OCI-M2 (cell line): ENCODE measurements around the gene PTCH1.

Experiments
- DNase-seq: peaks from one replicate; lab custom pipeline; 2025; ENCODE audit not compliant: unreplicated experiment; lab: John Stamatoyannopoulos, UW

The PTCH1 gene

GRCh38 chr9:95443301-95443700 lies 73.5 kb downstream of the PTCH1 start:
- no peak for DNase-seq

- DNase-seq, result no peak
Observed at GRCh38 chr9:95441081-95441480, 75.7 kb downstream of the PTCH1 start.

GRCh38 chr9:95440447-95440846 lies 76.3 kb downstream of the PTCH1 start:
- no peak for DNase-seq

- DNase-seq, result no peak
Observed at GRCh38 chr9:95438561-95439357, 78.0 kb downstream of the PTCH1 start.

DNA sequence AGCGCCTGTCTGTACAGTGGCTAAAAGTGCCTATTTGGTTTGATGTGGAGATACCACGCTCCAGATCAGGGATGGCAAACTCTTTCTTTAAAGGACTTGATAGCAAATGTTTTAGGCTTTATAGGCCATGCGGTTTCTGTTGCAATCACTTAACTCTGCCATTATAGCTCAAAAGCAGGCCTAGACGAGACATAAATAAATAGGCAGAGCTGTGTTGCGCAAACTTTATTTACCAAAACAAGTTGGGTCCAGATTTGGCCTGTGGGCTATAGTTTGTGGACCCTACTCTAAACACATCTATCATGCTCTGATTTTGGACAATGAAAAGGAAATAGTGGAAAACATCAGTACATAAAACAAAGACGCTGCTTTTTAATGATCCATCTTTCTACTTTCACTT lies 79.2 kb downstream of the PTCH1 start:
- DNase-seq, result no peak

DNA sequence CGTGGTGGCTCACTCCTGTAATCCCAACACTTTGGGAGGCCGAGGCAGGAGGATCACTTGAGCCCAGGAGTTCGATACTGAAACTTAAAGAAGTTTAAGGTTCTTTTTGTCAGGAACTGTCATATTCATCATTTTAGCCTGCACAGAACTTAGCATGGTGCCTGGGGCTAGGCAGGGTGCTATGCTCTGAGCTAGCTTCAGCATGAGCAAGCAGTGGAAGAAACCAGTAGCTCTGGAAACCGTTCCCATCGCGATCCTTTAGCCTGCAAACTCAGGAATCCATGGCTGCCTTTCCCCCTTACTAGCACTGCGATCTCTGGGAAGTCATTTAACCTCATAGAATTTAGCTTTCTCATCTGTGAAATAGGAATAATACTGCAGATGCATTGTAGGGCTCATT lies 80.4 kb downstream of the PTCH1 start:
- DNase-seq, result no peak

- DNase-seq, result no peak
Observed at GRCh38 chr9:95435074-95435728, 81.6 kb downstream of the PTCH1 start.

DNA sequence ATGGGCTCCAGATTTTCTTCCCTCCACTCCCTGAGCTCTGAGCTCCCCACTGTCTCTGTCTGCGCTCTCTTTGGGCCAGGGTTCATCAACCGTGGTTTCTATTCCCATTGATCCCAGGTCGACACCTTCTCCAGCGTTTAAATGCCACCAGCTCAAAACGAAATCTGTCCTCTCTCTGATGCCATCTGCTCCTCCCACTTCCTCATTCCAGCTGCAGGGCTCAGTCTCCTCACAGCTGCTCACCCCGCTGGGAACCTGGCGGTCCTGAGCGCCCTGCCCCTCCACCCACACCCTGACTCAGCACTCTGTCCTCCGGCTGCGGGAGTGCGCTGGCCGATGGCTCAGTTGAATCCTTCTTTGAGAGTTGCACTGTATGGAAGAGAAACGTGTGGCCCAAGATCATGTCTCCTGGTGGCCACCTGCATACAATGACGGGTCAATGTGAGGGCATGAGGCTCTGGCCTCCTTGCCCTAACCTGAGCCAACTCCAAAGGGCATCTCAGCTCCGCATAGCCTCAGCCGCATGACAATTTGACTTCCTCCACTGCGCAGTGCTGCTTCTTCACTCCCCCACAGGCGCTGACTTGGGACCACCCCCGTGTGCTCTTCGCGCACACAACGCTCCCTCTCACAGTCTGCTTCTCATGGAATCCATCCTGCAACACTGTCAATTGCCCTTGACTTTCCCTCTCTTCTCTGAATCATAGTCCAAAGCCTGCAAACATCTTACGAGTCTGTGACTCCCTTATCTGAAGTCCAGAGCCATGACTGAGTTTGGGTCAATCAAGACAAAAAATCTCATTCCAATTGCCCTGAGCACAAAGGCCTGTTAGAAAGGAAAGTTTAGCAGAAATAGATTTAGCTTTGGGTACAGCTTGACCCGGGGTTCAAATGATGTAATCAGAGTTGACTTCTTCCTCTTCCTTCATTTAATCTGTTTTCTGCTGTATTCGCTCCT lies 82.4 kb downstream of the PTCH1 start:
- DNase-seq, result no peak

DNA sequence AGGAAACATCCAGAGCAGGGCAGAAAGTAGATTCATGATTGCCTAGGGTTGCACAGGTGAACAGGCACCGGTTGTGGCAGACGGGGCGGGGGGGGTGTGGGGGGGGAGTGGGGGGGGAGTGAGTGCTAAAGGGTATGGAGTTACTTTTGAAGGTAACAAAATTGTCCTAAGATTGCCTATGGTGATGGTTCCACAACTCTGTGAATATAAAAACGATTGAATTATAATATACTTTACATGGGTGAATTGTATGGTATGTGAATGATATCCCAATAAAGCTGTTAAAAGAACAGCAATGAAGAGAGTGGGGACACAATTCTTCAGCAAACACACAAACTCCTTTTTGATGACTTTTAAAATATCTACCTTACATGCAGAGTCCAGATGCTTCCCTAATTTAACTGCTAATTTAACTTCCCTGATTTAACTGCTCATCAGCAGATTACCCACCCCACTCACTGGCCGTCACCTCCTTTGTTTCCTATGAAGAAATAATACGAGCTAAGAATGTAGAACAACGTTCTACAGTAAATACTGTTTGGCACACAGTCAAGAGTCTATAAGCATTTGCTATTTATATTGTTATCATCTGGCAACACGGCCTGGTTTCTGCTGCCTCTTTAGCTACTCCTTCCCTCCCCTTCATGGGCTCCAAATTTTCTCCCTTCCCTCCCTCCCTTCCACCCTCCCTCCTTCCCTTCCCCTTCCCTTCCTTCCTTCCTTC lies 83.5 kb downstream of the PTCH1 start:
- no peak for DNase-seq

DNA sequence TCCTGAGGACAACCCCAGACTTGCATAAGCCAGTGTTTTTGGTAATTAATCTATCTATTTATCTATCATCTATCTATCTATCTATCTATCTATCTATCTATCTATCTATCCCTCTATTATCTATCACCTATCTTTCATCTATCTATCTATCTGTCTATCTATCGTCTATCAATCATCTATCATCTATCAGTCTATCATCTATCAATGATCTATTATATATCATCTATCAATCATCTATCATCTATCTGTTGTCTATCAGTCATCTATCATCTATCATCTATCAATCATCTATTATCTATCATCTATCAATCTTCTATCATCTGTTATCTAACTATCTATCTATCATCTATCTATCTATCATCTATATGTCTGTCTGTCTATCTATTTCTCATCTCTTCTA lies 85.5 kb downstream of the PTCH1 start:
- no peak for DNase-seq

DNA sequence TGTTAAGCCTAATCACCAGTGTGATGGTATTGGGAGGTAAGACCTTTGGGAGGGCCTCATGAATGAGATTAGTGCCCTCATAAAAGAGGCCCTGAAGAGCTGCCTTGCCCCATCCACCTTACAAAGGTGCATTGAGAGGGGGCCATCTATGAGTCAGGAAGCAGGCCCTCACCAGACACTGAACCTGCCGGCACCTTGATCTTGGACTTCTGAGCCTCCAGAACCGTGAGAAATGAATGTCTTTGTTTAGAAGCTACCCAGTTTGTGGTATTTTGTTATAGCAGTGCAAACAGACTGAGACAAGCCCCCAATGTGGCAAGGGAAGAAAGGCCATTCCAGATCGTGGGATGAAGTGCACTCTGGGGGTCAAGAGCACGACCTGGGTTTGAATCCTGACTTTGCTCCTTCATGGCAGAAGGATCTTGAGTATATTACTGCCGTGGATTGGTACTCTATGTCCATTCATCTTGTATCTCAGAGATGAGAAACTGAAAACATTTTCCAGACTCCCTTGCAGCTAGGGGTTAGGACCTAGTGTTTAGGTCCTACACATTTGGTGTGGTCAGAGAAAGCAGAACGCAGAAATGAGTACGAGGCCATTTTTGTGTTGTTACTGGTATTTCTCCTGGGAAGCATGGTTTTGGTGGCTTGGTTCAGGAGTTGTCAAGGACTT lies 86.7 kb downstream of the PTCH1 start:
- no peak for DNase-seq

DNA sequence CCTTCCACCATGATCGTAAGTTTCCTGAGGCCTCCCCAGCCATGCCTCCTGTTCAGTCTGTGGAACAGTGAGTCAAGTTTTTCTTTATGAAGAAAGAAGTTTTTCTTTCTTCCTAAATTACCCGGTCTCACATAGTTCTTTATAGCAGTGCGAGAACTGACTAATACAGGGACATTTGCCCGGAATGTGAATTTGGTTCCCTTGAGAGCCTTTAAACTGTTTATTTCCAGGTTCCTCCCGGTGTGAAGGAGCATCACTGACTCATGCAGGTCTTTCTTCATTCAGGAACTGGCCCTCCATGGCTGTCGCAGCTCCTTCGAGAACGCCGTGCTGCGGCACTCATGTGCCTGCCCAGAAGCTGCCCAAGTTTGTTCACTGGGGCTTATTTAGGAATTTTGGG lies 87.7 kb downstream of the PTCH1 start:
- DNase-seq, result no peak

GRCh38 chr9:95425910-95426551 lies 90.7 kb downstream of the PTCH1 start:
- DNase-seq, result no peak

DNA sequence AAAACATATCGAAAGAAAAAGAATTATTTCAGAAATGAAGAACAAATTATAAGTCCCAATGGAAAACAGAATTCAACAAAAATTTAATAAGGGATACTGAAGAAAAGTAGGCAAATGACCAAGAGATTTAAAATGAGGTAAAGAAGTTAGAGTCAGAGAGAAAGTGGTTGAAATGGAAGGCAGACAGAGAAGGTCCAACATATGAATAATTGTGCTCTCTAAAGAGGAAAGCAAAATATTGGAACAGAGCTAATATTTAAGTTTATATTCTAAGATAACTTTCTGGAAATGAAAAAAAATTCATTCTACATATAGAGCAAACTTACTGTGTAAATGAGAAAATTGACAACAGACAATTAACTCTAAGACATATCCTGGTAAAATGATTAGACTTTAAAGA lies 94.1 kb downstream of the PTCH1 start:
- DNase-seq, result no peak

DNA sequence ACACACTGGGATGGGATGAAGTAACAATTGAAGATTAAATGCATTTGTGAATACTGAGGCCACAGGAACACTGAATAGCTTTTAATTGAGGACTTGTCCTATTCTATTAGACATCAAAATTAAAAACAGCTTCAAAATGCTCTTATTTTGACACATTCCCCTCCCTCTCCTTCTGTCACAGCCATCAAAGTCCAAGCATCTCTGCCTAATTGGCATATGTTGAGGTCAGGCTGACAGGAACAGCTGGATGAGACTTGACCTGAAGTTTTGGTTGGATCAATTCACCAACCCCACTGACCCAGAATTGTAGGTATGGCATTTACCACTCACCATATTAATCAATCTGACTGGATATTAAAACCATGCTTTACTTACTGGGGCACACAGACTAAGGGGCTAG lies 96.3 kb downstream of the PTCH1 start:
- no peak for DNase-seq

DNA sequence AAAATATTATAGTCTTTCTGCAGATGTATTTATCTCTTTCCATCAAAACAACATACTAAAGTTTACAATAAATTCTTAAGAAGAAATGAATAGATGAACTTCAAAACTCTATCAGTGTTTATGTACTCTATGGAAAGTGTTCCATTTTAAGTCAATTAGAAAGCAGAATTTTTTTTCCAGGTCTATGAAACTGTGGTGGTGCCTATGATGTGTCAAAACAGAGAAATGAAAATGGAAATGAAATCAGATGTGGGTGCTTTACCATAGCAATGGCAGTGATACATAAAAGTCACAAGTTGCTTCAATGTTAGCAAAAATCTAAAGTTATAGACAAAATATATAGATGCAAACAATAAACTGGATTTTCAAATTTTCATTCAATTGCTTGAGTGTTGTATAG lies 97.3 kb downstream of the PTCH1 start:
- DNase-seq, result no peak

GRCh38 chr9:95415158-95415557 lies 101.6 kb downstream of the PTCH1 start:
- DNase-seq, result no peak

DNA sequence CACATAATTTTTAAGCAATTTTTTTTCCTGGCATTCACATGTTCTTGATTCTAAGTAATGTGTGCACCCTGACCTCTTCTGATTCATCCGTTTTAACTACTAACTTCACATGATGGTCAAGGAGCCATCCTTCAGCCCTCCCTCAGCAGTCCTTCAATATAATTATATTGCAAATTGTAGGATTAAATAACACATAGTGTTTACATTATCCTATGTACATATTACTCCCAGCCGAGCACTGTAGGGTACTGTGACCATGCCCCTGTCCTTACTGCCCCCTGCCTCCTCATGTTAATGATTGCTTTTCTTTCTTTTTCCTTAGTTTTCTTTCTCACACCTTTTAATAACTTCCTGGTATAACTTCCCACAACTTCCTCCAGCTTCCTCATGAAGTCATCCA lies 103.0 kb downstream of the PTCH1 start:
- DNase-seq, result no peak

- no peak for DNase-seq
Observed at GRCh38 chr9:95411054-95411892, 105.5 kb downstream of the PTCH1 start.
